SJCRH30 (cell line): ENCODE results near the gene MLN. TPM values are rescaled to one million over a fixed set of nuclear protein-coding genes. Genes with fewer than 3 reads are reported as not detected.

Experiments
- DNase-seq, 2 experiments: peaks; one replicate each; pipeline ENCODE4 v3.0.0-alpha.2; 2015 to 2020
- H3K27ac ChIP-seq: fragments of 250-450 bp; sonication (Bioruptor Pico); 2 replicates; pipeline ENCODE4 v1.5.1; 2020; ENCODE audit warnings: mild to moderate bottlenecking, moderate library complexity
- H3K27me3 ChIP-seq: fragments of 250-450 bp; sonication (Bioruptor Pico); 2 replicates; pipeline ENCODE4 v1.5.1; 2020; ENCODE audit warnings: mild to moderate bottlenecking, moderate library complexity
- H3K36me3 ChIP-seq: fragments of 250-450 bp; sonication (Bioruptor Pico); 2 replicates; pipeline ENCODE4 v1.5.1; 2020; ENCODE audit warnings: mild to moderate bottlenecking, moderate library complexity
- H3K4me1 ChIP-seq: fragments of 250-450 bp; sonication (Bioruptor Pico); 2 replicates; pipeline ENCODE4 v1.5.1; 2020; ENCODE audit warnings: mild to moderate bottlenecking, moderate library complexity
- H3K4me3 ChIP-seq: fragments of 250-450 bp; sonication (Bioruptor Pico); 2 replicates; pipeline ENCODE4 v1.5.1; 2020; ENCODE audit warnings: mild to moderate bottlenecking, moderate library complexity
- H3K9me3 ChIP-seq: fragments of 250-450 bp; sonication (Bioruptor Pico); replicated peaks from 2 replicates; pipeline ENCODE4 v1.5.1; 2020; ENCODE audit warnings: mild to moderate bottlenecking, moderate library complexity
- total RNA-seq: library from RNA; depleted of rRNA; stranded (reverse); fragments of >200 nt; shearing (Covaris generic); gene quantifications from 2 replicates; pipeline ENCODE4 v1.2.3, GENCODE V29; 2014

MLN gene
- total RNA-seq, 1 experiment from 2014 or later = not detected

DNA sequence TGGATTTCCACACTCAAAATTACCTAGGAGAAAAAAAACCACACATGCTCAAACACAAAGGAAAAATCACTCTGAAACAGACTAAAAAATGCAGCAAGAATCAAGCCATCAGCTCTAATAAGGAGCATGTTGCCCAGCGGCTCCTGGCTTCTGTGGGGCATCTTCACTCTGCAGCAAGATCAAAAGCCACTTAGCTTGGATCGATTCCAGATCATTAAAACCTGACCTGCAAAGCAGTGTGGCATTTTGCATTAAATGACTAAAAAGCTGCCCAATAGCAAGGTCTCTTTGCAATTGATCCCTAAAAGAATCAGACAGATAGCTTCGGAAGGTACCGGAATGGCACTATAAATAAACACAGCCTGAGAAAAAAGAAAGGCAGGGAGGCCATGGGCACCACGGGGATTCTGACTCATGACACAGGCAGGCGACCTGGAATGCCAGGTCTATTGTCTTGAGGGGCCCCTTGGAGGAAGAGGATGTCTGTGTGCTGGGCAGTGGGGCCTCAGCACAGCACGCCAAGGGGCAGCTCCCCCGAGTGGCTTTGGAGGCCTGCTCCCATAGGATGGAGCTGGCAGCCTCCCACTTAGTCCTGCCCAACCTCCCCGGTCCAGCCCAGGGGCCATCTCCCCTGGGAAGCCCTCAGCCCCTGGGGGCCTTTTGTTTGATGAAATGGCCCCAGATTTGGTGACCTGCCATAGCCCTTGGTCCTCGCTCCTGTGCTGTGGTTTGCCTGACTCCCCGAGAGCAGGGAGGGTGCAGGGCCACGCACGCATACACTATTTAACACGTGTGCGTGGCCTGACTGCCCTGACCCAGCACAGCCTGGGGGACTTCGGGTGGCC, 22.4 kb downstream of the MLN start:
- Histone ChIP-seq H3K36me3 (peaks cover 68% of the 10 kb centered on the region), H3K9me3 (no peaks in the 10 kb centered on the region), H3K4me3 (no peak overlapping the region), H3K4me1 (peaks cover 18% of the 10 kb centered on the region; the same call in 1 of the 2 replicates), H3K27ac (peak overlapping the region; percentile 24; the same call in 1 of the 2 replicates), H3K27me3 (no peaks in the 10 kb centered on the region)
- DNase-seq = no peak

DNA sequence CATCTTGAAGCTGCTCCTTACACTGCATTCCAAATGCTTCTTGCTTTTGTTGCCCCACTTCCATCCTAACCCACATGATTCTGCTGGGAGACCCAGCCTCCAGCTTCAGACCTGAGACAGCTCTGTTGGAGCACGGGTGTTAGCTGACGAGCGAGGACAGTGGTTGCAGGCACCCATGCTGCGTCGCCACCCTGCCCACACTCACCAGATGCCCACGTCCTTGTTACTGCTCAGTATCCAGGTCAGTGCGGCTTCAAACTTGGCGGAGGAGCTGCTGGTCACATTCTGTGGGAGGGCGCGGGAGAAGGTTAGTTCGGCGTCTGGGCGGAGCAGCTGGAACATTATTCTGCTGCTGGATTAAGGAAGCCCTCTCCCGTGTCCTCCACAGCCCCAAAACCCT, 23.9 kb downstream of the MLN start:
- DNase-seq = no peak
- Histone ChIP-seq H3K27me3 (no peaks in the 10 kb centered on the region), H3K4me1 (peaks cover 18% of the 10 kb centered on the region; the same call in 1 of the 2 replicates), H3K9me3 (no peaks in the 10 kb centered on the region), H3K27ac (no peak overlapping the region), H3K4me3 (no peak overlapping the region), H3K36me3 (peaks cover 83% of the 10 kb centered on the region)

GRCh38 chr6:33779290-33779689, 24.5 kb downstream of the MLN start:
- no peak overlapping the region for H3K27ac ChIP-seq
- no peaks in the 10 kb centered on the region for H3K27me3 ChIP-seq
- no peaks in the 10 kb centered on the region for H3K9me3 ChIP-seq
- H3K36me3 ChIP-seq = peaks cover 87% of the 10 kb centered on the region
- DNase-seq = no peak
- peaks cover 18% of the 10 kb centered on the region; the same call in 1 of the 2 replicates for H3K4me1 ChIP-seq
- H3K4me3 ChIP-seq = no peak overlapping the region

DNA sequence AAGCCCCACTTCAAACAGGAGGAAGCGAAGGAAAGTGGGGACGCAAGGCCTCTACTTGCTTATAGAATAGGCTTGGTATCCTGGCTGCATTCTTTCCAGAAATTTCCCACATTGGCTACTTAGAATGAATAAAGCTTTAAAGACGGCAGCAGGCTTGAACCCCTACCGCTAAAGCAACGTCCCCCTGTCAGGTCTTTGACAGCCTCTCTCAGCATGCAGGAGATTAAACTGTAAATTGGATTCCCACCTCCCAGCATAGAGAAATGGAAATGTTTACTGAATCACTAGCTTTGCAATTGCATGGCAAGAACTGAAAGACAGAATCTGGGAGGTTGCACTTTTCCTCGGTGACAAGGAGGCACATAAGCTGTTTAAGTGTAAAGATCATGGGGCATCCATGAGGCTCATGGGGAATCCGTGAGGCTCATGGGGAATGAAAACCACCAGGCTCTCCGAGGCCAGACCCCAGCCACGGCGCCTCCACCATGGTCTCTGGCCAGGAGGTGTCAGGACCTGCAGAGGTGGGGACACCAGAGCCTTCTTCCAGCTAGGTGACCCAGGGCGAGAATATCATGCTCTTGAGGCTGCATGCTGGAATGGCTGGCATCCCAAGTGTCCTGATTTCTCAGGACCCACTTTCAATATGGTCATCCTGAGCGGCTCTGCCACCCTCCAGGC, 25.2 kb downstream of the MLN start:
- Histone ChIP-seq H3K27ac (no peak overlapping the region), H3K4me3 (no peak overlapping the region), H3K9me3 (no peaks in the 10 kb centered on the region), H3K4me1 (peaks cover 18% of the 10 kb centered on the region; the same call in 1 of the 2 replicates), H3K27me3 (no peaks in the 10 kb centered on the region), H3K36me3 (peaks cover 82% of the 10 kb centered on the region)
- no peak for DNase-seq

DNA sequence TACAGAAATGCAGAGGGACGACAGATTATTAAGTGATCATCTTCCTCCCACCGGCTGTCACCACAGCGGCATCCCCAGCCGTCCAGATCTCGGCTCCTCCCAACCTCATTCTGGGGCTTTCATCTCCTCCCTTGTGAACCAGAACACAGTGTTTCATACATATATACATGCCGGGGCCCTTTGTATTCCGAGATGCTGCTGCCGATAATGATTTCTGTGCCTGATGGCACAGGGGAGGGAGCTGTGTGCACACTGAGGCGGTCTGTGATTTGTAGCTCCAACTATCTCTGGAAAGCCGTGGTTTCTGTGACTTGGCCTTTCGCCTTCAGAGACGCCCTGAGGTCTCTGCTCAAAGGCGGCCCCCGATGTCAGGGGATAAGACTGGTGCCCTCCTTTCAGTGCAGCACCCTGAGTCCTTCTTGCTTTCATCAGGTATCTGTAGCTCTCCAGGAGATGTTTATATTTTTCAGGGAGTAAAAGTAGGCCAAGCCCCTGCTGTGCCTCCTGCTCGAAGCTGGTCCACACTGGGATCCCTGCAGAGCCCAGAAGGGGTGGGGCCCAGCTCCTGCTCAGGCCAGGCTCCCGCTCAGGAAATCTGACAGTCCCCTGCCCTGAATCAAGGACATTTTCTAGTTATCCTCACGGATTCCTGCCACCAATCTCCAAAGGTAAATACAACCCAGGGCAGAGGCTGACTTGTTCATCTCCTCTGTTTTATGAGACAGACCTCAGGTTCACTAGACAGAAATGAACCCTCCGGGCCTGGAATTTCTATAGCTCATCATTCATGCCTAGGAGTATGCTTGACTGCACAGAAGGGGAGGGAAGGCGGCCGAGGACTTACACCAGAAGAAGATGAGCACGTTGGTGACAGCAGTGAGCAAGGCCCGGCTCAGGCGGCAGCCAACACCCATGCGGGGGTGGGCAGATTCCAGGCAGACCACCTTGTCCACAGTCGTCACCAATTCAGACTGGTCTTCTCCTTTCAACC, 26.1 kb downstream of the MLN start:
- Histone ChIP-seq H3K27ac (no peak overlapping the region), H3K36me3 (peaks cover 76% of the 10 kb centered on the region), H3K9me3 (no peaks in the 10 kb centered on the region), H3K4me3 (no peak overlapping the region), H3K4me1 (peaks cover 19% of the 10 kb centered on the region; the same call in 1 of the 2 replicates), H3K27me3 (no peaks in the 10 kb centered on the region)
- no peak for DNase-seq

GRCh38 chr6:33776764-33777163, 27.0 kb downstream of the MLN start:
- Histone ChIP-seq H3K27ac (no peak overlapping the region), H3K9me3 (no peaks in the 10 kb centered on the region), H3K27me3 (no peaks in the 10 kb centered on the region), H3K4me3 (no peak overlapping the region), H3K4me1 (peaks cover 19% of the 10 kb centered on the region; the same call in 1 of the 2 replicates), H3K36me3 (peaks cover 69% of the 10 kb centered on the region)
- DNase-seq = no peak

DNA sequence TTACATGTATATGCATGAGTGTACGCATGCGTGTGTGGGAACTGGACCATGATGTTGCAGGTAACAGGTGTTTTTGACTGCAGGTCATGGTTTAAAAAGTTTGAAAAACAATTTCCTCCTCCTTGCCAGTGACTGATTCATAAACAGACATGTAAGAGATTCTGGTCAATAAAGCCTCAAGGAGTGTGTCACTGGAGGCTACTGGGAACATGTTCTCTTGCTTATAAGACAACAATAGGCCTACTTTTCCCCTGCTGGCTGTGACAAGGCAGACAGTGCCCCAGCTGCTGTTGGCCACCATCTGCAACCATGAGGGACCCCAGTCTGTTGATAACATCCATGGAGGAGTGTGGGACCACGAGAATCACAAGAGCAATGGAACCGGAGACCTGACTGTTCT, 27.6 kb downstream of the MLN start:
- H3K27me3 ChIP-seq = no peaks in the 10 kb centered on the region
- H3K9me3 ChIP-seq = no peaks in the 10 kb centered on the region
- no peak overlapping the region for H3K4me3 ChIP-seq
- peaks cover 16% of the 10 kb centered on the region for H3K4me1 ChIP-seq
- no peak for DNase-seq
- no peak overlapping the region for H3K27ac ChIP-seq
- peaks cover 65% of the 10 kb centered on the region for H3K36me3 ChIP-seq

- no peak overlapping the region for H3K4me3 ChIP-seq
- H3K36me3 ChIP-seq = peaks cover 51% of the 10 kb centered on the region
- H3K9me3 ChIP-seq = no peaks in the 10 kb centered on the region
- no peak overlapping the region for H3K27ac ChIP-seq
- H3K4me1 ChIP-seq = peaks cover 29% of the 10 kb centered on the region
- DNase-seq = no peak
- H3K27me3 ChIP-seq = no peaks in the 10 kb centered on the region
Measured at GRCh38 chr6:33774774-33775173, 29.0 kb downstream of the MLN start.

DNA sequence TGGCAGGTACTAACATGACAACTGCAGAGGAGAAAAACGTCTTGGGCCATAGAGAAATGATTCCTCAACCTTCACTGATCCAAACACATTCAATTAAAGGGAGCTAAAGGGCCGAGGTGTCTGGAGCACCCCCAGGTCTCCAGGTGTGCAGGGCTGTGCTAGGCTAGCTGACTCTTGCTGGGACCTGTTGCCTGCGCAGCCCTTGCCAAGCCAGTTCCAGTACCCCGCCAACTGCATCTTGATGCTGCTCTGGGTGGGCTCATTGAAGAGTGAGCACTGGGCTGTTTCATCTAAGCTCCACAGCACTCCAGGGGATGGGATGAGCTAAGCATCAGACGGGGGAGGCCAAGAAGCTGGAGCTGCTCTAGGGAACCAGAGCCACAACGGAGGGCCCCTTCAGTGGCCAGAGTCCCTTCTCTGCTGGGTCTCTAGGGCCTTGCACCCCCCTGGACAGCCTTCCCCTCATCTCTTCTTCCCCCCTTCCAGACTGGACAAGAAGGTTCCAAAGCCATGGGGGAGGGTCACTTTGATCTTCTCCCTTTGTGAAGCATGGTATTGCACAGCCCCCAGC, 30.8 kb downstream of the MLN start:
- H3K27ac ChIP-seq = no peak overlapping the region
- H3K27me3 ChIP-seq = no peaks in the 10 kb centered on the region
- H3K36me3 ChIP-seq = peaks cover 38% of the 10 kb centered on the region
- H3K4me3 ChIP-seq = no peak overlapping the region
- no peaks in the 10 kb centered on the region for H3K9me3 ChIP-seq
- peaks cover 43% of the 10 kb centered on the region for H3K4me1 ChIP-seq
- no peak for DNase-seq

DNA sequence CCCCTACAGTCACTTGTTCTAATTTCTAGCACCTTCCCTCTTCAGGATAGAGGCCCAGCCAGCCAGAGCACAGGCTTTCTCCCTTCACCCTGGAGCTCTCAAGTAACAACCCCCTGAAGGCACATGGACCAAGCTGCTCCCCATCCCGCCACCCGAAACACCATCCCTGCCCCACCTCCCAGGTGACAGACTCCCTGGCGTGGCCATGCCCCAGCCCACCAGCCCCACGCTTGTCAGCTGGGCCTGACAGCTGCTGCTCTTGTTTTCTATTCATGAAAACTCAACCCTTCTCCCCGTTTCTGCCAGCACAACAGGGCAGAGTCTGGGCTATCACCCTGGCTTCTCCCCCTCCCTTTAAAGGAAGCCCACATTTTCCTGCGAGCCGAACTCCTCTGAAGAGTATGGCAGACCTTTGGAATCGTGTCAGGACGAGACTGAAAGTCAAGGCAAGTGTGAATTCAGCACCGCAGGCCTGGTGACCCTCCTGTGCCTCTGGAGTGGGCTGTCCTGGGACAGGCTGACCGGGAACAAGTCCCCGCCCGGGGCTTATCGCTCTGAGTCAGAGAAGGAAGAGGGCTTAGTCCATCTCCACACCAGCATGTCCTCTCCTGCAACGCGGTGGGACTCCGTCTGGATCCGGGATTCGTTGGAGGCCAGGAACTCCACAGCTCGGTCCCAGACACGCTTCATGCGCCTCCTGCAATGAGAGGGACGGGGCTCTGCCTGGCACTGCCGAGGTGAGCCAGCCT, 31.5 kb downstream of the MLN start:
- H3K4me1 ChIP-seq = peaks cover 43% of the 10 kb centered on the region
- H3K27me3 ChIP-seq = no peaks in the 10 kb centered on the region
- H3K9me3 ChIP-seq = no peaks in the 10 kb centered on the region
- no peak overlapping the region for H3K27ac ChIP-seq
- peaks cover 31% of the 10 kb centered on the region for H3K36me3 ChIP-seq
- no peak for DNase-seq
- no peak overlapping the region for H3K4me3 ChIP-seq

DNA sequence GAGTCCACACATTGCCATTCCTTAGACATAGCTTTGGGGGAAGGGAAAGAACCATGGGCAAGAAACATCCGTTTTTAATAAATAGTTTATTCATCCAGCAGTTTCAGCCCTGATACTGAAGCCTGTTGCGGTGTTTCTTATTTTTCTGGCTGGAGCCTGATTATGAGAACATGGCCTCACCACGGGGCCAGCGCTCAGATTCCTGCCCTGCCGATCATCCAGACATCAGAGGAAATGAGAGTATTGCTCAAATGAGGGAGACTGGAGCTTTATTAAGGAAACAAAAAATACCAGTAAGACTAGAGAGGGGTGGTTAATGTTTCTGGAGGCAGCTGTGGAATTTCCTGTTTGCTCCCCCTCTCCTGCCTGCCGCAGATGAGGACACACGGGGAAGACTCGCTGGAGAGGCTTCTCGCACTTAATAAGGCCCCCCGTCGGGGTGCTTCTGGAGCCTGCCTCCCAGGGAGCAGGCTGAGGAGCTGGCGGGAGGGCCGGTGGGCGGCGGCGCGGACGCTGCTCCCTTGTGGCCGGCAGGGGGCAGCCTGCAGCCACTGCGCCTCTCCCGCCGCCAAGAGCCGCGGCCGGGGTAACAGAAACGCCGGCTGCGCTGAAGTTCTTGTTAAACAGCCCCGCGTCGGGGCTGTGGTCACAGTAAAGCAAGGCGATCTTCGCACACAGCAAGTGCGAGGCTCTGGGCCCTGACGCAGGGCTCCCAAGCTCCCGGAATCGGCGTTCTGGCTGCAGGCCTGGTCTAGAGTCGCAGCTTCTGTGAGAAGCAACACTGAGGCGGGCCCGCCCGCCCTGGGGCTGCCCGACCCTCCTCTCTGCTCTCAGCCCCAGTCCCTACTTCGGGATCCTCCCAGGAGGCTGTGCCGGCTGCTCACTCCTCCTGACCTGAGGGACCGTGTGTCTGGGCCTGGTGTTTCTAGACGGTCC, 32.4 kb downstream of the MLN start:
- no peaks in the 10 kb centered on the region for H3K9me3 ChIP-seq
- peak; percentile 80 to 91 for DNase-seq
- H3K36me3 ChIP-seq = peaks cover 23% of the 10 kb centered on the region
- no peak overlapping the region for H3K4me3 ChIP-seq
- H3K27me3 ChIP-seq = no peaks in the 10 kb centered on the region
- H3K27ac ChIP-seq = peak overlapping the region; percentile 3; the same call in 1 of the 2 replicates
- H3K4me1 ChIP-seq = peaks cover 43% of the 10 kb centered on the region

GRCh38 chr6:33770833-33771145, 33.0 kb downstream of the MLN start:
- Histone ChIP-seq H3K9me3 (no peaks in the 10 kb centered on the region), H3K27me3 (no peaks in the 10 kb centered on the region), H3K36me3 (peaks cover 16% of the 10 kb centered on the region), H3K4me1 (peaks cover 43% of the 10 kb centered on the region), H3K27ac (peak overlapping the region; percentile 3; the same call in 1 of the 2 replicates), H3K4me3 (no peak overlapping the region)
- no peak for DNase-seq
